Measurements from ENCODE around the gene TNFRSF18. TPM values are rescaled to one million over a fixed set of nuclear protein-coding genes. Genes with fewer than 3 reads are reported as not detected.

The TNFRSF18 gene
- total RNA-seq, 2 experiments from 2014 or later, result not detected

DNA sequence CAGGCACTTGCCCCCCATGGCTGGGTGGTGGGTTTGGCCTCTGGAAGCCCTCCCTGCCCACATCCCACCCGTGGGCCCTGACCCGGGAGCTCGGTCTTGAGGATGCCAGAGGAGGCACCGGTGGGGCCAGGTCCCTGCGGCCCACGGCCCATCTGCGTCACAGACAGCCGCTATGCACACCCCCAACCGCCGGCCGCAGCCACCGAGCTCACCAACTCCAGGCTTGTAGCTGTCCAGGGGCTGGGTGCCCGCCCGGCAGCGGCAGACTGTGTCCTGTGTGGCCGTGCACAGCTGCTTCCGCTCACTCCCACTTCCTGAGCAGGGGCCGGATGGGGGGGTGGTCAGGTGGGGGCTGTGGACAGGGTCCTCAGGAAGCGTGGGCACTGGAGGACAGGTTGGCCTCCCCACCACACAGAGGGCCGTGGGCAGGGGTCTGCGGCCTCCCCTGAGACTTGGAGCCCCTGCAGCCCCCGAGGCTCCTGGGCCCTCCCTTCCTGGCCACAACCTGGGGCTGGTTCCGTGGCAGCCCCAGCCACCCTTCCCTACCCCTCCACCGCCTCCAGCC, 6.5 kb upstream of the TNFRSF18 start:
- H3K27ac ChIP-seq (ENCODE audit: low read depth, low read length, poor library complexity, severe bottlenecking), result no peak overlapping the region
- no peaks in the 10 kb centered on the region for H3K4me1 ChIP-seq (ENCODE audit: insufficient read depth, low read length, poor library complexity, severe bottlenecking)
- ChIA-PET POLR2A (no interaction called here), CTCF (ENCODE audit: unreplicated experiment) (interaction anchor here (0.6 kb wide), 1 partner anchor 165 kb away, joined by 3 read pairs; no protein-coding TSS in a partner anchor)
- H2AFZ ChIP-seq (ENCODE audit: low read length), result no peak overlapping the region
- no peaks in the 10 kb centered on the region for H3K9me3 ChIP-seq (ENCODE audit: low read length)
- DNase-seq (ENCODE audit: low spot score), result no peak
- no peaks in the 10 kb centered on the region for H3K9me2 ChIP-seq (ENCODE audit: insufficient read depth, low read length)
- intact Hi-C loops (cut with micrococcal nuclease; ENCODE audit: unreplicated experiment), result loop anchor here (2.0 kb wide), 1 partner anchor 90 kb away; no protein-coding TSS in a partner anchor
- no peak overlapping the region for H3K4me3 ChIP-seq (ENCODE audit: low read depth, low read length, poor library complexity, severe bottlenecking)
- H3K4me2 ChIP-seq (ENCODE audit: low read length), result no peak overlapping the region
- no peaks in the 10 kb centered on the region for H3K79me2 ChIP-seq (ENCODE audit: insufficient read depth, low read depth, low read length)
- TF ChIP-seq, protein P1, sequence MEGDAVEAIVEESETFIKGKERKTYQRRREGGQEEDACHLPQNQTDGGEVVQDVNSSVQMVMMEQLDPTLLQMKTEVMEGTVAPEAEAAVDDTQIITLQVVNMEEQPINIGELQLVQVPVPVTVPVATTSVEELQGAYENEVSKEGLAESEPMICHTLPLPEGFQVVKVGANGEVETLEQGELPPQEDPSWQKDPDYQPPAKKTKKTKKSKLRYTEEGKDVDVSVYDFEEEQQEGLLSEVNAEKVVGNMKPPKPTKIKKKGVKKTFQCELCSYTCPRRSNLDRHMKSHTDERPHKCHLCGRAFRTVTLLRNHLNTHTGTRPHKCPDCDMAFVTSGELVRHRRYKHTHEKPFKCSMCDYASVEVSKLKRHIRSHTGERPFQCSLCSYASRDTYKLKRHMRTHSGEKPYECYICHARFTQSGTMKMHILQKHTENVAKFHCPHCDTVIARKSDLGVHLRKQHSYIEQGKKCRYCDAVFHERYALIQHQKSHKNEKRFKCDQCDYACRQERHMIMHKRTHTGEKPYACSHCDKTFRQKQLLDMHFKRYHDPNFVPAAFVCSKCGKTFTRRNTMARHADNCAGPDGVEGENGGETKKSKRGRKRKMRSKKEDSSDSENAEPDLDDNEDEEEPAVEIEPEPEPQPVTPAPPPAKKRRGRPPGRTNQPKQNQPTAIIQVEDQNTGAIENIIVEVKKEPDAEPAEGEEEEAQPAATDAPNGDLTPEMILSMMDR (conservative IDR thresholded peaks at IDR 0.05; ENCODE audit: low read length), result no peak
- no peak for TF ChIP-seq EZH2phosphoT487 (IDR thresholded peaks at IDR 0.05; ENCODE audit: borderline replicate concordance, low read depth, low read length)
- no TSS peak for BruUV-seq (replicated peaks)
- H4K20me1 ChIP-seq (ENCODE audit: insufficient read depth, low read length), result no peaks in the 10 kb centered on the region
- H3K36me3 ChIP-seq (ENCODE audit: insufficient read depth, low read length), result peaks cover 16% of the 10 kb centered on the region

DNA sequence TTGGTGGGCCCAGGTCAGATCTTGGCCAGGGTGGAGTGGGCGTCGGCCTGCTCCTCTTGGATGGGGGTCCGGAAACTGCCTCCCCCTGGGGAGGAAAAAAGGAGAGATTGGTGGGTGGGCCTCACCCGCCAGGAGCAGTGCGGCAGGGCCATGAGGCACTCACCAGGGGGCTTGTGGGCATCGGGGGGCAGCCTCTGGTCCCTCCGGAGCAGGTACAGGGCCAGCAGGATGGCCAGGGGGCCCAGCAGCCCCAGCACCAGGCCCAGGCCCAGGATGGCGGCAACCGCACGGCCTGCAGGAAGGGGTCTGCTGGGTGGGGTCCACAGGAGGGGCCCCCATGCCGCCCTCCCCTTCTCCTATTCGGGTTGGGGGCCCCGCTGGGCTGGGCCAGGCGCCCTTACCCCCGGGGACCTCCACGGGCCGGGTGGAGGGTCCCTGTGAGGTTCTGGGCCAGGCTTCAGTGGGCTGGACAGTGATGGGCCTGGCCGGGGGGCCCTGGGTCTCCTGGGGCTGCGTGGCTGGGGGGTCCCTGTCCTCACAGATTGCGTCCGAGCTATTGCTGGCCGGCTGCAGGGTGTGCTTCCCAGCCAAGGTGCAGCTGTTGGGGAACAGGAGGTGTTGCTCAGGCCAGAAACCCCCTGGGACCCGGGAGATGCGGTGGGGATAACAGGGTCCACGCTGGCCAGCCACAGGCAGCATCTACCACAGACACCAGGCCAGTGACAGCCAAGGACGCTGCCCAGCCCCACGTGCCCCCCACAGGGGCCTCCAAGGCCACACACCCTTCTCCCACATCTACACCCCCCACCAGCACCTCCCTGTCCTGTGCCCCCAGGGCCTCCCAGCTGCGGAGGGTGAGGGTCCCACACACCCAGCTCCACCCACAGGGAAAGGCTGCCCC, 5.4 kb upstream of the TNFRSF18 start:
- TF ChIP-seq EZH2phosphoT487 (IDR thresholded peaks at IDR 0.05; ENCODE audit: borderline replicate concordance, low read depth, low read length), result no peak
- TF ChIP-seq, protein P1 (conservative IDR thresholded peaks at IDR 0.05; ENCODE audit: low read length), result no peak
- no peaks in the 10 kb centered on the region for H3K9me2 ChIP-seq (ENCODE audit: insufficient read depth, low read length)
- H3K4me2 ChIP-seq (ENCODE audit: low read length), result no peak overlapping the region
- BruUV-seq (replicated peaks), result no TSS peak
- no peak overlapping the region for H2AFZ ChIP-seq (ENCODE audit: low read length)
- H3K4me3 ChIP-seq (ENCODE audit: low read depth, low read length, poor library complexity, severe bottlenecking), result no peak overlapping the region
- ChIA-PET POLR2A (no interaction called here), CTCF (ENCODE audit: unreplicated experiment) (no interaction called here)
- H3K27ac ChIP-seq (ENCODE audit: low read depth, low read length, poor library complexity, severe bottlenecking), result no peak overlapping the region
- no peaks in the 10 kb centered on the region for H3K9me3 ChIP-seq (ENCODE audit: low read length)
- peaks cover 2% of the 10 kb centered on the region for H3K4me1 ChIP-seq (ENCODE audit: insufficient read depth, low read length, poor library complexity, severe bottlenecking)
- no peaks in the 10 kb centered on the region for H4K20me1 ChIP-seq (ENCODE audit: insufficient read depth, low read length)
- peaks cover 5% of the 10 kb centered on the region for H3K36me3 ChIP-seq (ENCODE audit: insufficient read depth, low read length)
- intact Hi-C loops (cut with micrococcal nuclease; ENCODE audit: unreplicated experiment), result loop anchor here (2.0 kb wide), 1 partner anchor 89 kb away; no protein-coding TSS in a partner anchor
- no peaks in the 10 kb centered on the region for H3K79me2 ChIP-seq (ENCODE audit: insufficient read depth, low read depth, low read length)
- no peak for DNase-seq (ENCODE audit: low spot score)

Data from OCI-LY7 (cell line).